HCT116 (cell line): ENCODE measurements around the gene SPON1. TPM values are rescaled to one million over a fixed set of nuclear protein-coding genes. Genes with fewer than 3 reads are reported as not detected.

Experiments used
- ATAC-seq: fragments of 200-7000 bp; cut with Tn5 transposase; 2 replicates; pipeline ENCODE4 v1.9.1; 2020; ENCODE audit warnings: mild to moderate bottlenecking, moderate library complexity
- BruUV-seq: library from RNA; stranded (reverse); fragments of 400-500 nt; replicated peaks from 2 replicates; lab custom pipeline; 2021; lab: Mats Ljungman, UMichigan
- CTCF ChIA-PET: fragments of 300-600 bp; sonication (Branson Sonifier 250); formaldehyde crosslinking; loops from one replicate; lab custom pipeline; 2021; ENCODE audit warnings: antibody characterized with exemption; lab: Charles Lee
- POLR2A ChIA-PET: fragments of 300-600, 350-600 bp; sonication (Branson Sonifier 250); formaldehyde crosslinking; loops from one replicate; lab custom pipeline; 2021; ENCODE audit warnings: antibody characterized with exemption; lab: Charles Lee
- RAD21 ChIA-PET, 2 experiments: fragments of 300-600 bp; sonication (Branson Sonifier 250); formaldehyde crosslinking; loops; one replicate each; lab custom pipeline; 2023; ENCODE audit warnings: low total read pairs in 2 of 2; ENCODE audit not compliant: uncharacterized antibody in 2 of 2, unreplicated experiment in 2 of 2, low non-redundant PET in 1 of 2; lab: Charles Lee
- DNase-seq: peaks from one replicate; pipeline ENCODE4 v3.0.0-alpha.2; 2010; ENCODE audit warnings: low read depth, low spot score
- H2AFZ ChIP-seq: fragments of 200-600 bp; shearing (Covaris generic), sonication (generic); 2 replicates; pipeline ENCODE4 v1.6.1; 2017; ENCODE audit warnings: low read depth, mixed run types, mixed read lengths, antibody characterized with exemption, low read length; ENCODE audit not compliant: poor library complexity, severe bottlenecking
- H3K27ac ChIP-seq: 2 replicates; pipeline ENCODE4 v1.5.1; 2012; ENCODE audit warnings: low read depth, low read length
- H3K27me3 ChIP-seq: fragments of 200-600 bp; sonication (generic); 2 replicates; pipeline ENCODE4 v1.6.1; 2016; ENCODE audit warnings: mixed run types, low read length, mixed read lengths; ENCODE audit not compliant: insufficient read depth
- H3K36me3 ChIP-seq, 2 experiments: fragments of 200-500 bp in 1 of 2; fragments of 200-600 bp in 1 of 2; sonication (Bioruptor generic) in 1 of 2; sonication (generic) in 1 of 2; 2 replicates each; pipeline versions ENCODE4 v1.5.1 to v1.6.1; 2014 to 2016; ENCODE audit warnings: low read length in 2 of 2, inconsistent platforms in 1 of 2, mixed read lengths in 1 of 2, mixed run types in 1 of 2; ENCODE audit not compliant: insufficient read depth in 2 of 2, control insufficient read depth in 1 of 2
- H3K4me1 ChIP-seq, 2 experiments: fragments of 200-600 bp in 1 of 2; sonication (generic) in 1 of 2; 2 replicates each; pipeline versions ENCODE4 v1.5.1 to v1.6.1; 2012 to 2017; ENCODE audit warnings: low read length in 2 of 2, inconsistent platforms in 1 of 2, mild to moderate bottlenecking in 1 of 2, mixed read lengths in 1 of 2, mixed run types in 1 of 2, moderate library complexity in 1 of 2; ENCODE audit not compliant: insufficient read depth in 2 of 2, control insufficient read depth in 1 of 2
- H3K4me2 ChIP-seq: fragments of 200-600 bp; sonication (generic); 2 replicates; pipeline ENCODE4 v1.6.1; 2017; ENCODE audit warnings: mixed run types, low read length, mixed read lengths
- H3K4me3 ChIP-seq, 2 experiments: fragments of 200-600 bp in 1 of 2; sonication (generic) in 1 of 2; replicated peaks in 1 of 2; 2 replicates each; pipeline ENCODE4 v1.5.1; 2011 to 2016; ENCODE audit warnings: low read length in 2 of 2, control low read depth in 1 of 2, low read depth in 1 of 2, mild to moderate bottlenecking in 1 of 2, mixed read lengths in 1 of 2, mixed run types in 1 of 2
- H3K79me2 ChIP-seq: fragments of 200-600 bp; sonication (generic); 2 replicates; pipeline ENCODE4 v1.6.1; 2017; ENCODE audit warnings: mild to moderate bottlenecking, mixed run types, low read length, moderate library complexity, mixed read lengths; ENCODE audit not compliant: insufficient read depth
- H3K9ac ChIP-seq: fragments of 200-600 bp; sonication (generic); 2 replicates; pipeline ENCODE4 v1.6.1; 2016; ENCODE audit warnings: low read length, mixed read lengths
- H3K9me2 ChIP-seq: fragments of 200-600 bp; sonication (generic), shearing (Covaris generic); 2 replicates; pipeline ENCODE4 v1.6.1; 2017; ENCODE audit warnings: mixed run types, mild to moderate bottlenecking, moderate library complexity; ENCODE audit not compliant: insufficient read depth
- H3K9me3 ChIP-seq, 2 experiments: fragments of 200-500 bp in 1 of 2; fragments of 200-600 bp in 1 of 2; sonication (Bioruptor generic) in 1 of 2; sonication (generic) in 1 of 2; 2 replicates each; pipeline ENCODE4 v1.6.1; 2014 to 2017; ENCODE audit warnings: low read length in 2 of 2, mixed read lengths in 2 of 2, inconsistent platforms in 1 of 2, low read depth in 1 of 2, mild to moderate bottlenecking in 1 of 2, mixed run types in 1 of 2, moderate library complexity in 1 of 2; ENCODE audit not compliant: control insufficient read depth in 1 of 2, insufficient read depth in 1 of 2
- H4K20me1 ChIP-seq: fragments of 200-600 bp; sonication (generic), shearing (Covaris generic); 2 replicates; pipeline ENCODE4 v1.6.1; 2017; ENCODE audit warnings: mixed run types, mild to moderate bottlenecking, moderate library complexity; ENCODE audit not compliant: insufficient read depth
- CBX3 ChIP-seq: IDR thresholded peaks from 2 replicates; pipeline ENCODE4 v1.6.1; 2012; ENCODE audit warnings: low read depth
- CEBPB ChIP-seq: IDR thresholded peaks from 2 replicates; pipeline ENCODE4 v1.6.1; 2012; ENCODE audit warnings: low read depth
- EGR1 ChIP-seq: IDR thresholded peaks from 2 replicates; pipeline ENCODE4 v1.6.1; 2012; ENCODE audit warnings: low read depth
- EZH2phosphoT487 ChIP-seq: fragments of 200-600 bp; IDR thresholded peaks from 2 replicates; pipeline ENCODE4 v1.6.1; 2018; ENCODE audit warnings: antibody characterized with exemption, borderline replicate concordance
- FOSL1 ChIP-seq: IDR thresholded peaks from 2 replicates; pipeline ENCODE4 v1.6.1; 2012; ENCODE audit warnings: low read depth
- JUND ChIP-seq: IDR thresholded peaks from 2 replicates; pipeline ENCODE4 v1.6.1; 2012
- POLR2A ChIP-seq: IDR thresholded peaks from 2 replicates; pipeline ENCODE4 v1.7.0; 2011; ENCODE audit warnings: borderline replicate concordance; ENCODE audit not compliant: insufficient read depth, insufficient read length; ENCODE audit errors: extremely low read depth
- POLR2AphosphoS5 ChIP-seq: IDR thresholded peaks from 2 replicates; pipeline ENCODE4 v1.6.1; 2011; ENCODE audit warnings: mild to moderate bottlenecking, low read depth, low read length, moderate library complexity
- RAD21 ChIP-seq: IDR thresholded peaks from 2 replicates; pipeline ENCODE4 v1.6.1; 2012; ENCODE audit warnings: low read depth, mild to moderate bottlenecking
- SIN3A ChIP-seq: IDR thresholded peaks from 2 replicates; pipeline ENCODE4 v1.6.1; 2012; ENCODE audit warnings: low read depth
- SP1 ChIP-seq: IDR thresholded peaks from 2 replicates; pipeline ENCODE4 v1.6.1; 2012; ENCODE audit warnings: low read depth
- SRF ChIP-seq: IDR thresholded peaks from 2 replicates; pipeline ENCODE4 v1.6.1; 2012; ENCODE audit warnings: low read depth
- TCF7L2 ChIP-seq: IDR thresholded peaks from 2 replicates; pipeline ENCODE4 v1.7.0; 2011; ENCODE audit warnings: borderline replicate concordance, inconsistent platforms; ENCODE audit not compliant: insufficient read depth, insufficient read length; ENCODE audit errors: extremely low read depth
- YY1 ChIP-seq: IDR thresholded peaks from 2 replicates; pipeline ENCODE4 v1.6.1; 2011; ENCODE audit warnings: low read length, low read depth, moderate library complexity, mild to moderate bottlenecking; ENCODE audit not compliant: insufficient replicate concordance; ENCODE audit errors: extremely low read depth
- ZFX ChIP-seq: fragments of 450-650 bp; IDR thresholded peaks from 2 replicates; pipeline ENCODE4 v1.6.1; 2017
- ZNF274 ChIP-seq: fragments of 200-500 bp; sonication (Bioruptor generic); IDR thresholded peaks from 2 replicates; pipeline ENCODE4 v1.6.1; 2014; ENCODE audit warnings: mild to moderate bottlenecking, low read depth, low read length, inconsistent platforms
- intact Hi-C: fragments of 100-400 bp; cut with micrococcal nuclease; formaldehyde crosslinking; loops from 2 replicates; pipeline ENCODE4 v1.10.0; 2022
- total RNA-seq: library from RNA; stranded (reverse); gene quantifications from one replicate; pipeline ENCODE4 v1.2.1, GENCODE V29; 2021; ENCODE audit not compliant: unreplicated experiment
- TF ChIP-seq, protein P1 (sequence below), 3 experiments: fragments of 200-600 bp in 1 of 3; sonication (generic) in 1 of 3; IDR thresholded peaks in 2 of 3; conservative IDR thresholded peaks in 1 of 3; 2 replicates each; pipeline ENCODE4 v1.5.1; 2012 to 2017; ENCODE audit warnings: low read depth in 2 of 3, low read length in 2 of 3, antibody characterized with exemption in 1 of 3, borderline replicate concordance in 1 of 3, control low read depth in 1 of 3, mild to moderate bottlenecking in 1 of 3, mixed read lengths in 1 of 3, mixed run types in 1 of 3, moderate library complexity in 1 of 3; ENCODE audit not compliant: insufficient read depth in 1 of 3
- TF ChIP-seq, protein P2 (sequence below): IDR thresholded peaks from 2 replicates; pipeline ENCODE4 v1.6.1; 2012
- TF ChIP-seq, protein P3 (sequence below): IDR thresholded peaks from 2 replicates; pipeline ENCODE4 v1.6.1; 2011; ENCODE audit warnings: mild to moderate bottlenecking, low read length, moderate library complexity; ENCODE audit not compliant: insufficient replicate concordance; ENCODE audit errors: extremely low read depth

Gene SPON1
- total RNA-seq, 1 experiment from 2014 or later, result 0.17 TPM

DNA sequence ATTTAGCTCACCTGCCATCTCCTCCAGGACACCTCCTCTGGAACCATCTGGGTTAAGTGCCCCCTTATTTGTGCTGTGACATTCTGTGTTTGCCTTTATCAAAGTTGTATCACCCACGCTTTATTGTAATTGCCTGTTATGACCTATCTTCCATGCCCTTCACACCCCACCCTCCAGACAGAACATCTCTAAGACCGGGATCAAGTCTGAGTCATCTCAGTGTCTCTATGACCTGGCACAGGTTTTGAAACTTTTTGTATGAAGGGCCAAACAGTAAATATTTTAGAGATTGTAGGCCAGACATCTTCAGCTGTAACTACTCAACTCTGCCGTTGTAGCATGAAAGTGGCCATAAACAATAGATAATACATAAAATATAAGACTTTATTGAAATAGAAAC, 161.8 kb downstream of the SPON1 start:
- no peaks in the 10 kb centered on the region for H3K79me2 ChIP-seq
- H3K27ac ChIP-seq, result no peak overlapping the region
- no peaks in the 10 kb centered on the region for H3K36me3 ChIP-seq
- DNase-seq (no peak), ATAC-seq (no peak)
- RAD21 ChIA-PET, result no interaction called here
- intact Hi-C loops, result no loop called here
- no peaks in the 10 kb centered on the region for H3K27me3 ChIP-seq
- H3K4me1 ChIP-seq, result peaks cover 8 to 22% of the 10 kb centered on the region in 2 experiments
- CTCF ChIA-PET, result no interaction called here
- no TSS peak for BruUV-seq
- no peaks in the 10 kb centered on the region for H3K9me2 ChIP-seq
- H4K20me1 ChIP-seq, result no peaks in the 10 kb centered on the region
- no peak overlapping the region for H3K9ac ChIP-seq
- no peak overlapping the region for H3K4me3 ChIP-seq
- TF ChIP-seq SIN3A (no peak), CBX3 (no peak), CEBPB (no peak), FOSL1 (no peak), TCF7L2 (no peak), EGR1 (no peak), SP1 (no peak), SRF (no peak), EZH2phosphoT487 (no peak), POLR2AphosphoS5 (no peak), RAD21 (no peak), POLR2A (no peak), YY1 (no peak), JUND (no peak), ZNF274 (no peak), ZFX (no peak)
- TF ChIP-seq, protein P1, sequence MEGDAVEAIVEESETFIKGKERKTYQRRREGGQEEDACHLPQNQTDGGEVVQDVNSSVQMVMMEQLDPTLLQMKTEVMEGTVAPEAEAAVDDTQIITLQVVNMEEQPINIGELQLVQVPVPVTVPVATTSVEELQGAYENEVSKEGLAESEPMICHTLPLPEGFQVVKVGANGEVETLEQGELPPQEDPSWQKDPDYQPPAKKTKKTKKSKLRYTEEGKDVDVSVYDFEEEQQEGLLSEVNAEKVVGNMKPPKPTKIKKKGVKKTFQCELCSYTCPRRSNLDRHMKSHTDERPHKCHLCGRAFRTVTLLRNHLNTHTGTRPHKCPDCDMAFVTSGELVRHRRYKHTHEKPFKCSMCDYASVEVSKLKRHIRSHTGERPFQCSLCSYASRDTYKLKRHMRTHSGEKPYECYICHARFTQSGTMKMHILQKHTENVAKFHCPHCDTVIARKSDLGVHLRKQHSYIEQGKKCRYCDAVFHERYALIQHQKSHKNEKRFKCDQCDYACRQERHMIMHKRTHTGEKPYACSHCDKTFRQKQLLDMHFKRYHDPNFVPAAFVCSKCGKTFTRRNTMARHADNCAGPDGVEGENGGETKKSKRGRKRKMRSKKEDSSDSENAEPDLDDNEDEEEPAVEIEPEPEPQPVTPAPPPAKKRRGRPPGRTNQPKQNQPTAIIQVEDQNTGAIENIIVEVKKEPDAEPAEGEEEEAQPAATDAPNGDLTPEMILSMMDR (IDR thresholded peaks at IDR 0.05 in 2 of 3, conservative IDR thresholded peaks at IDR 0.05 in 1 of 3; ENCODE audit: borderline replicate concordance in 1 of 3, insufficient read depth in 1 of 3, low read depth in 2 of 3, low read length in 2 of 3), result no peak
- TF ChIP-seq, protein P2, sequence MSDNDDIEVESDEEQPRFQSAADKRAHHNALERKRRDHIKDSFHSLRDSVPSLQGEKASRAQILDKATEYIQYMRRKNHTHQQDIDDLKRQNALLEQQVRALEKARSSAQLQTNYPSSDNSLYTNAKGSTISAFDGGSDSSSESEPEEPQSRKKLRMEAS, result no peak
- TF ChIP-seq, protein P3, sequence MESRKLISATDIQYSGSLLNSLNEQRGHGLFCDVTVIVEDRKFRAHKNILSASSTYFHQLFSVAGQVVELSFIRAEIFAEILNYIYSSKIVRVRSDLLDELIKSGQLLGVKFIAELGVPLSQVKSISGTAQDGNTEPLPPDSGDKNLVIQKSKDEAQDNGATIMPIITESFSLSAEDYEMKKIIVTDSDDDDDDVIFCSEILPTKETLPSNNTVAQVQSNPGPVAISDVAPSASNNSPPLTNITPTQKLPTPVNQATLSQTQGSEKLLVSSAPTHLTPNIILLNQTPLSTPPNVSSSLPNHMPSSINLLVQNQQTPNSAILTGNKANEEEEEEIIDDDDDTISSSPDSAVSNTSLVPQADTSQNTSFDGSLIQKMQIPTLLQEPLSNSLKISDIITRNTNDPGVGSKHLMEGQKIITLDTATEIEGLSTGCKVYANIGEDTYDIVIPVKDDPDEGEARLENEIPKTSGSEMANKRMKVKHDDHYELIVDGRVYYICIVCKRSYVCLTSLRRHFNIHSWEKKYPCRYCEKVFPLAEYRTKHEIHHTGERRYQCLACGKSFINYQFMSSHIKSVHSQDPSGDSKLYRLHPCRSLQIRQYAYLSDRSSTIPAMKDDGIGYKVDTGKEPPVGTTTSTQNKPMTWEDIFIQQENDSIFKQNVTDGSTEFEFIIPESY, result no peak
- POLR2A ChIA-PET, result no interaction called here
- no peak overlapping the region for H2AFZ ChIP-seq
- no peaks in the 10 kb centered on the region for H3K9me3 ChIP-seq
- H3K4me2 ChIP-seq, result peak overlapping the region; percentile 22; the same call in 1 of the 2 replicates
